Memory B cell (primary cell): ENCODE measurements around the gene C11orf68.
"Not testable (repeated sequence)": the region's sequence is repeated elsewhere in the genome, so short reads cannot be mapped to it uniquely, and the experiment has no call there.

Experiments
- ATAC-seq: fragments of 150-1000 bp; cut with Tn5 transposase; 2 replicates; pipeline ENCODE4 v1.10.0; 2021; ENCODE audit warnings: low read depth, mild to moderate bottlenecking, moderate library complexity
- DNase-seq, 2 donors: peaks; one replicate each; pipeline ENCODE4 v3.0.0; 2022; ENCODE audit warnings: low spot score in 2 of 2
- H3K27ac Mint-ChIP-seq: one replicate; pipeline ENCODE4 v1.8.0; 2022; ENCODE audit warnings: mild to moderate bottlenecking, moderate library complexity, mixed read lengths
- H3K27me3 Mint-ChIP-seq: one replicate; pipeline ENCODE4 v1.8.0; 2022; ENCODE audit warnings: mixed read lengths
- H3K36me3 Mint-ChIP-seq: one replicate; pipeline ENCODE4 v1.8.0; 2022; ENCODE audit warnings: mild to moderate bottlenecking, mixed read lengths
- H3K4me1 Mint-ChIP-seq: one replicate; pipeline ENCODE4 v1.8.0; 2022; ENCODE audit warnings: mixed read lengths
- H3K4me3 Mint-ChIP-seq: one replicate; pipeline ENCODE4 v1.8.0; 2022; ENCODE audit warnings: mild to moderate bottlenecking, moderate library complexity, mixed read lengths
- H3K9me3 Mint-ChIP-seq: one replicate; pipeline ENCODE4 v1.8.0; 2022; ENCODE audit warnings: mixed read lengths

Gene C11orf68

DNA sequence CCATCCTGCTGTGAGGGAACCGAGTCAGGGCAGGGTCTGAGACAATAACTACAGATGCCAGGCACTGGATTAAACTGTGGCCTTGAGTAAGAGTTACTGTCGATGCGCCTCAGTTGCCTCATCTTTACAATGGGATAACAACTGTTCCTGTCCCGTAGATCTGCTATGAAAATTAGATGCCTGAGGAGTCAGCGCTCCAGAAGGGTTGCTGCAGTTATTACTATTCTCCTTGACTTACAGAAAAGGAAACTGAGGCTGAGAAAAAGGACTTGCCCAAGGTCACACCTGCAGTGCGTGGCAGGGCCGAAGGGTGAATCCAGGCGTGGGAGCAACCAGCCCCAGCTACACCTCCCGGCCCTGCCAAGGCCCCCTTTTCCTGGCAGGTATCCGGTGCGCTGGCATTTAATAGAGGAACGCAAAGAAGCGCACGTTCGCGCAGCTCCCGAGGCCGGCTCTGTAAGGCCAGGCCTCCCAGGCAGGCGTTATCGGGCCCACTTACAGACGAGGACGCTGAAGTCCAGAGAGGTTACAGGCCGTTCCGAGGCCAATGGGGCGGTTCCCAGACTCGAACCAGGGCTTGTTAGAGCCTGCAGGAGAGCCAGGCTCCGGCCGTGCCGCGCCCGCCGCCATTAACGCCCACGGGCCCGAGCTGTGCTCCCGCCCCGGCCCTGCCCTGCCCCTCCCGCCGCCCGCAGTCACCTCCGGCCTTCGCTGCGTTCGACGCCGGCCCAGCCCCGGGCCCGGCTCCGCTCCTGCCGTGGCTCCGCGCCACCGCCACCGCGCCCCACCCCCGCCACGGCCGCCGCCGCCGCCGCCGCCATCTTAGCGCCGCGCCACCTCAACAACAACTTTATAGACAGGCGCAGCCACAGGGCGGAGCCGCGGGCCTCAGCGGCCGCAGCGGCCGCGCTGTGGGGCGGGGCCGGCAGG lies at the start of gene C11orf68:
TSS of gene C11orf68 (minus strand) at position 852 of the 930 bp plus-strand sequence. CDS start at position 821, 31 bp downstream.
- H3K36me3 Mint-ChIP-seq = peaks cover 11% of the 10 kb centered on the region
- H3K4me1 Mint-ChIP-seq = peaks cover 24% of the 10 kb centered on the region
- H3K9me3 Mint-ChIP-seq = no peaks in the 10 kb centered on the region
- no peaks in the 10 kb centered on the region for H3K27me3 Mint-ChIP-seq
- DNase-seq (no peak), ATAC-seq (peak; percentile 70)
- H3K27ac Mint-ChIP-seq = peak within 1 kb of the TSS; percentile 86
- H3K4me3 Mint-ChIP-seq = peak within 1 kb of the TSS; percentile 96

DNA sequence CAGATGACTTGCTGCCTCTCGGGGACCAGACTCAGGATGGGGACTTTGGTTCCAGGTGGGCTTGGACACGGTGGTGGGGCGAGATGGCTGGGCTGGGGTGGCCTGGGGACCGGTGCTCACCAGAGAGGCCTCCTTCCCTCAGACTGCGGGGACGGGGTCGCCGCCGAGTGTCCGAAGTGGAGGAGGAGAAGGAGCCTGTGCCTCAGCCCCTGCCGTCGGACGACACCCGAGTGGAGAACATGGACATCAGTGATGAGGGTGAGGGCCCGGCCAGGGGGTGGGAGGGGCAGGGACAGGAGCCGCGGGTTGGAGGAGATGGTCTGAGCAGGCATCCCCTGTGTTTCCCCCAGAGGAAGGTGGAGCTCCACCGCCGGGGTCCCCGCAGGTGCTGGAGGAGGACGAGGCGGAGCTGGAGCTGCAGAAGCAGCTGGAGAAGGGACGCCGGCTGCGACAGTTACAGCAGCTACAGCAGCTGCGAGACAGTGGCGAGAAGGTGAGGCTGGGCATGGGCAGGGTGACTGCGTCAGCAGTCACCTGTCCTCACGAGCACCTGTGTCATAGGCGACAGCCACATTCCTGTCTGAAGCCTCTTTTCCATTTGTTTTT lies 48.6 kb upstream of the C11orf68 start:
- Mint-ChIP-seq H3K4me1 (peaks cover 29% of the 10 kb centered on the region), H3K27me3 (no peaks in the 10 kb centered on the region), H3K27ac (no peak overlapping the region), H3K4me3 (no peak overlapping the region), H3K36me3 (peaks cover 45% of the 10 kb centered on the region), H3K9me3 (no peaks in the 10 kb centered on the region)
- no peak for ATAC-seq
- no peak for DNase-seq

DNA sequence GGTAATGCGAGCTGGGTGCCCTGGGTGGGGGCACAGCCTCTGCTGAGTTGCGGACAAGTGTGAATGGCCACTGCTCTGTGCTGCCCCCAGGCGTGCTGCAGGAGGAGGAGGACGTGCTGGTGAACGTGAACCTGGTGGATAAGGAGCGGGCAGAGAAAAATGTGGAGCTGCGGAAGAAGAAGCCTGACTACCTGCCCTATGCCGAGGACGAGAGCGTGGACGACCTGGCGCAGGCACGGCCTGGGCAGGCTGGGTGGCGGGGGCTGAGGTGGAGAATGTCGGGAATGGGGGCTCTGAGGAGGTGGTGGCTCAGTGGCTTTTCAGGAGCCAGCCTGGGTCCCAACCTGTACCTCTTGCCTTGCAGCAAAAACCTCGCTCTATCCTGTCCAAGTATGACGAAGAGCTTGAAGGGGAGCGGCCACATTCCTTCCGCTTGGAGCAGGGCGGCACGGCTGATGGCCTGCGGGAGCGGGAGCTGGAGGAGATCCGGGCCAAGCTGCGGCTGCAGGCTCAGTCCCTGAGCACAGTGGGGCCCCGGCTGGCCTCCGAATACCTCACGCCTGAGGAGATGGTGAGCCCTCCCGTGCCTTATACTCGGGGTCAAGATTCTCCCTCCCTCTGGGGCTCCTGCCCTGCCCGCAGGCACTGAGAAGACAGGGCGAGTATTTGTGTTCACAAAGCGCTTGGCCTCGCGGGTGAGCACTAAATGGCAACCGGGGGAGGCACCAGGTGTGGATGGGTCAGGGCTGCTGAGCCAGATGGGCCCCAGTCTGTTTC lies 47.3 kb upstream of the C11orf68 start:
- H3K4me3 Mint-ChIP-seq = no peak overlapping the region
- H3K9me3 Mint-ChIP-seq = no peaks in the 10 kb centered on the region
- no peaks in the 10 kb centered on the region for H3K27me3 Mint-ChIP-seq
- H3K4me1 Mint-ChIP-seq = peaks cover 32% of the 10 kb centered on the region
- ATAC-seq (no peak), DNase-seq (no peak)
- H3K27ac Mint-ChIP-seq = no peak overlapping the region
- peaks cover 42% of the 10 kb centered on the region for H3K36me3 Mint-ChIP-seq

DNA sequence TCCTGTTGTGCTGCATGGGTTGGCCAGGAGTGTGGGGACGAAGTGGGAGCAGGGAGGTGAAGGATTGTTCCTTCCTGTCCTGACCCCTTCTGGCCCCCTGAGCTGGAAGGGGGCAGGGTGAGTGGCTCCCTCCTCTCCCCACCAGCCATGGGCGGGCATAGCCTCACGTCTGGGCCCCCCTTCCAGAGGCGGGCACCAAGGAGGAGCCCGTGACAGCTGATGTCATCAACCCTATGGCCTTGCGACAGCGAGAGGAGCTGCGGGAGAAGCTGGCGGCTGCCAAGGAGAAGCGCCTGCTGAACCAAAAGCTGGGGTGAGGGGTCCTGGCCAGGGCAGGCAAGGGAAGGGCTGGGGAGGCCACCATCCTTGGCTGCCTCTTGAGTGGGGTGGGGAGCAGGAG lies 46.0 kb upstream of the C11orf68 start:
- Mint-ChIP-seq H3K36me3 (peaks cover 38% of the 10 kb centered on the region), H3K4me3 (no peak overlapping the region), H3K27ac (peak overlapping the region; percentile 76), H3K27me3 (no peaks in the 10 kb centered on the region), H3K9me3 (no peaks in the 10 kb centered on the region), H3K4me1 (peaks cover 29% of the 10 kb centered on the region)
- no peak for ATAC-seq
- no peak for DNase-seq

DNA sequence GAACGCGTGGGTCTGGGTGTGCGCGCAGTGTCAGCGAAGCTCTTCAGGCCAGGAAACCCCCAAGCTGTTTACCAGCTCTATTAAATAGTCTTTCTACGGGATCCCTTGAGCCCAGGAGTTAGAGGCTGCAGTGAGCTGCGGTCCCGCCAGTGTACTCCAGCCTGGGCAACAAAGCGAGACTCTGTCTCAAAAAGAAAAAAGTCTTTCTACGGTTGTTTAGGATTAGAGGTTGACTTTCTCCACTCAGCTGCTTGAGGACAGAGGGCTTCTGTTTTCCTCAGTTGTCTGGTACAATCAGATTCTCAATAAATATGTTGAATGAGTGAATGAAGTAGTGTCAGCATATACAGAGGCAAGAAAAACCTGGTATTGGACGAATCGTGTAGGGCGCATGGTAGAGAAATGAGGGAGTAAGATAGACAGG lies 43.3 kb upstream of the C11orf68 start:
- Mint-ChIP-seq H3K4me3 (peak overlapping the region; percentile 98), H3K36me3 (peaks cover 27% of the 10 kb centered on the region), H3K27ac (peak overlapping the region; percentile 96), H3K4me1 (peaks cover 27% of the 10 kb centered on the region), H3K27me3 (no peaks in the 10 kb centered on the region), H3K9me3 (no peaks in the 10 kb centered on the region)
- ATAC-seq (no peak), DNase-seq (no peak)

DNA sequence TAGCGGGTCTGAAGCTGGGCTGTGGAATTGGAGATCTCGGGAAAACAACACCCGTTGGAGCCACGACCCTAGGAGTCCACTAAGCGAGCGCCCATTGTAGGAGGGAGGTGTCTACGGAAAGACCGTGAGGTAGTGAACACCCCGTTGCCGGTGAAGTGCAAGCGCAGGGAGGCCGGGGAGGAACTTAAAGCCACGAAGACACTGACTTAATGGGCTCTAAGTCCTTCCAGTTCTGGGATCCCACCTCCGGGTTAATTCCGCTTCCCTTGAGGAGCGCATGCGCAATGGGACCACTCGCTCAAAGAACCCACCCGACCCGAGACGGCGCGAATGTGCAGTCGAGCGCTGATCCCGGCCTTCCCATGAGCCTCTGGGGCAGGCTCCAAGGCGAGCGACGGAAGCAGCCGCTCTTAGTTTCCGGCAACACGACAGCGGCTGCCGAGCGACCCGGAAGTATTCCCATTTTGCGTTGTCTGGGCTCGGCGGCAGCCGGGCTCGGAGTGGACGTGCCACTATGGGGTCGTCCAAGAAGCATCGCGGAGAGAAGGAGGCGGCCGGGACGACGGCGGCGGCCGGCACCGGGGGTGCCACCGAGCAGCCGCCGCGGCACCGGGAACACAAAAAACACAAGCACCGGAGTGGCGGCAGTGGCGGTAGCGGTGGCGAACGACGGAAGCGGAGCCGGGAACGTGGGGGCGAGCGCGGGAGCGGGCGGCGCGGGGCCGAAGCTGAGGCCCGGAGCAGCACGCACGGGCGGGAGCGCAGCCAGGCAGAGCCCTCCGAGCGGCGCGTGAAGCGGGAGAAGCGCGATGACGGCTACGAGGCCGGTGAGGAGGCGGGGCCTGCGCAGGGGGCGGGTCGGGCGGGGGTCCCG lies 42.6 kb upstream of the C11orf68 start, which contains the start of gene SART1:
TSS of gene SART1 (plus strand) at position 468 of the 874 bp plus-strand sequence. CDS start at position 515, 47 bp downstream.
- peak within 1 kb of the TSS; percentile 96 for H3K27ac Mint-ChIP-seq
- DNase-seq (peak; percentile 78 to 88), ATAC-seq (peak; percentile 89)
- H3K36me3 Mint-ChIP-seq = peaks cover 23% of the 10 kb centered on the region
- no peaks in the 10 kb centered on the region for H3K27me3 Mint-ChIP-seq
- H3K9me3 Mint-ChIP-seq = no peaks in the 10 kb centered on the region
- peaks cover 33% of the 10 kb centered on the region for H3K4me1 Mint-ChIP-seq
- H3K4me3 Mint-ChIP-seq = peak within 1 kb of the TSS; percentile 98

DNA sequence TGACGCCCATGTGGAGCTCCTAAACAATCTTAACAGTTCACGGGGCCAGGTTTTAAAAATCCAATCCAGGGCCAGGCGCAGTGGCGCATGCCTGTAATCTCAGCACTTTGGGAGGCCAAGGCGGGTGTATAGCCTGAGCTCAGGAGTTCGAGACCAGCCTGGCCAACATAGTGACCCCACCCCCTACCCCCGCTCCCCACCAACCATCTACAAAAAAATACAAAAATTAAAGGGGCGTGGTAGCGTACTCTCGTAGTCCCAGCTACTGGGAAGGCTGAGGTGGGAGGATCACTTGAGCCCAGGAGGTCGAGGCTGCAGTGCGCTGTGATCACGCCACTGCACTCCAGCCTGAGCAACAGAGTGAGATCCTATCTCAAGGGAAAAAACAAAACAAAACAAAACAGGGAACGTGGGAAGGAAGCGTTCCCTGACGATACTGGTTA lies 42.0 kb upstream of the C11orf68 start:
- DNase-seq (no peak), ATAC-seq (no peak)
- H3K36me3 Mint-ChIP-seq = peaks cover 21% of the 10 kb centered on the region
- peak overlapping the region; percentile 98 for H3K4me3 Mint-ChIP-seq
- H3K27me3 Mint-ChIP-seq = no peaks in the 10 kb centered on the region
- no peaks in the 10 kb centered on the region for H3K9me3 Mint-ChIP-seq
- peak overlapping the region; percentile 96 for H3K27ac Mint-ChIP-seq
- H3K4me1 Mint-ChIP-seq = peaks cover 32% of the 10 kb centered on the region

DNA sequence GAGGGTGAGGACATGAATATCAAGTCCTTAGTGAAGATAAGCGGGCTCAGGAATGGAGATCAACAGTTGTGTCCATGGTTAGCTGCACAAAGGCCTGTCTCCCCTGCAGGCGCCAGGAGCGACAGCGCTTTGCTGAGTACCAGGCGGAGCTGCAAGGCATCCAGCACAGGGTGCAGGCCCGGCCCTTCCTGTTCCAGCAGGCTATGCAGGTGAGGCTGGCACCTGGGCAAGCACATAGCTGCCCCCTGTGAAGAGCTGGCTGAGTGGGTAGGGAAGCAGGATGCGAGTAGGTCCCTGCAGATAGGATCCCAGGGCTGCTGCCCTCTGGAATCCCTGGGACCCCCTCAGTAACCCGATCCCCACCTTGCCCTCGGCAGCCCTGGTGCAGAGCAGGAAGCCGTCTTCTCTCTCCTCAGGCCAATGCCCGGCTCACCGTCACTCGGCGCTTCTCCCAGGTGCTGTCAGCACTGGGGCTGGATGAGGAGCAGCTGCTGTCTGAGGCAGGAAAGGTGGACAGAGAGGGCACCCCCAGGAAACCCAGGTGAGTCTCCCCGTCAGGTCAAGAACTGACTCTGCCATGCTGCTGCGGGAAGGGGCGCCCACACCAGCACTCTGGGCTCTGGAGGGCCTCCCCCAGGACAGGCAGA lies 40.0 kb upstream of the C11orf68 start:
- DNase-seq (no peak), ATAC-seq (no peak)
- H3K27ac Mint-ChIP-seq = no peak overlapping the region
- H3K4me3 Mint-ChIP-seq = no peak overlapping the region
- no peaks in the 10 kb centered on the region for H3K9me3 Mint-ChIP-seq
- H3K27me3 Mint-ChIP-seq = no peaks in the 10 kb centered on the region
- H3K36me3 Mint-ChIP-seq = peaks cover 9% of the 10 kb centered on the region
- peaks cover 26% of the 10 kb centered on the region for H3K4me1 Mint-ChIP-seq

DNA sequence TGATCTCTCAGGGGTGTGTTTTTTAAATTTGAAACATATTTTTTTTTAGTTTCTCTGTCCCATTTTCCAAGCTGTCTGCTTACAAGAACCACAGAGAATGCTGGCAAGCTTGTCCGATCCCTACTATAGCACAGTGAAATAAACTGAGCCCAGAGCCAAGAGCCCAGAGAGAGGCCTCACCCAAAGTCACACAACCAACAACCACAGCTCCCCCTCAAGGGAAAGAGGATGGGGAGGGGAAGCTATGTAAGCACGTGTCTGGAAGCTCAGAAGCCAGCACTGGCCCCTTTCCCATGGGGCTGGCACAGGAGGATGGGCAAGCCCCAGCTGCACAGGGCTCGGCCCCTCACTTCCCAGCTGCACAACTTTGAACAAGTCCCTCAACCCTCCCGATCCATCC lies 39.4 kb upstream of the C11orf68 start:
- no peak overlapping the region for H3K4me3 Mint-ChIP-seq
- no peak for ATAC-seq

DNA sequence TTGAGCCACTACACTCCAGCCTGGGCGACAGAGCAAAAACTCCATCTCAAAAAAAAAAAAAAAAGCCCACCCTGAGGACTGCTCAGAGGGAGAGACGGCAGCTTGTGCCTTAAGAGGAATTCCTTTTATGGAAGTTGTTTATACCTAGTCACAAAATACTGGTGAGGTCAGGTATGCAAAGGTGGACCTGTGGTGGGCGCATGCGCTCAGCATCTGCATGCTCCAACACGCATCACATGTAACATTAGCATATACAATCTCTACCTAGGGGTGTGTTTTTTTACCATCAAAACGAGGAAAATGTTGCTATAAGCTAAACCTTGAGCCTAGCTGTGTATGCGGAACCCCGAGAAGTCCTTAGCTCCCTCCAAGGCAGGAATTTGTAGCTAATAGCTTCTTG lies 35.9 kb upstream of the C11orf68 start:
- Mint-ChIP-seq H3K27ac (no peak overlapping the region), H3K36me3 (no peaks in the 10 kb centered on the region), H3K4me3 (no peak overlapping the region), H3K4me1 (peaks cover 10% of the 10 kb centered on the region), H3K27me3 (no peaks in the 10 kb centered on the region), H3K9me3 (no peaks in the 10 kb centered on the region)
- DNase-seq = no peak
- no peak for ATAC-seq

More for the DNA sequence above, 39.4 kb upstream of the C11orf68 start:
- H3K4me1 Mint-ChIP-seq = peaks cover 26% of the 10 kb centered on the region
- no peaks in the 10 kb centered on the region for H3K9me3 Mint-ChIP-seq
- no peak for DNase-seq
- H3K36me3 Mint-ChIP-seq = peaks cover 9% of the 10 kb centered on the region
- H3K27me3 Mint-ChIP-seq = no peaks in the 10 kb centered on the region
- no peak overlapping the region for H3K27ac Mint-ChIP-seq

DNA sequence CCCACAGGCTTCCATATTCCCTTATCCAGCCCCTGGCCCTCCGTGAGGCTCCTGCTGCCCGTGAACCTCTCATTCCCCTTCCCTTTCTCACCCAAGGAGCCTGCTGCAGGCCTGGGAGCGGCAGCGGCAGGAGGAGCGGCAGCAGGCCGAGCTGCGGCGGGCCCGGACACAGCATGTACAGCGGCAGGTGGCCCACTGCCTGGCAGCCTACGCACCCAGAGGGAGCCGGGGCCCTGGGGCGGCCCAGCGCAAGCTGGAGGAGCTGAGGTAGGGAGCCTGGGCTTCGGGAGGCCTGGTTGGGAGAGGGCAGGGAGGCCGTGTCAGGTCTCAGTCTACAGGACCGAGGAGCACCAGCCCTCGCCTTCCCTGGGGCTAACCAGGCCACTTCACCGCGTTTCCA lies 34.6 kb upstream of the C11orf68 start:
- H3K9me3 Mint-ChIP-seq = no peaks in the 10 kb centered on the region
- H3K27ac Mint-ChIP-seq = no peak overlapping the region
- no peaks in the 10 kb centered on the region for H3K36me3 Mint-ChIP-seq
- H3K4me1 Mint-ChIP-seq = peaks cover 10% of the 10 kb centered on the region
- no peaks in the 10 kb centered on the region for H3K27me3 Mint-ChIP-seq
- DNase-seq = no peak
- no peak overlapping the region for H3K4me3 Mint-ChIP-seq
- no peak for ATAC-seq

DNA sequence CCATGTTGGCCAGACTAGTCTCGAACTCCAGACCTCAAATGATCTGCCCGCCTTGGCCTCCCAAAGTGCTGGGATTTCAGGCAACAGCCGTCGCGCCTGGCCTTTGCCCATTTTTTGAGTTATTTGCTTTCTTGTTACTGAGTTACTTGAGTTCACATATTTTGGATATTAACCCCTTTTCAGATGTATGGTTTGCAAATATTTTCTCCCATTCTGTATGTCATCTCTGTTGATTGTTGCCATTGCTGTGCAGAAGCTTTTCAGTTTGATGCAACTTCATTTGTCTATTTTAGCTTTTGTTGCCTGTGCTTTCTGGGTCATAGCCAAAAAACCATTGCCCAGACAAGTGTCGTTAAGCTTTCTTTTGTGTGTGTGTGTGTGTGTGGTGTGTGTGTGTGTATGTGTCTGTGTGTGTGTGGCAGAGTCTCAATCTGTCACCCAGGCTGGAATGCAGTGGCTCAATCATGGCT lies 33.2 kb upstream of the C11orf68 start:
- ATAC-seq (no peak), DNase-seq (no peak)
- Mint-ChIP-seq H3K9me3 (no peaks in the 10 kb centered on the region), H3K27ac (no peak overlapping the region), H3K36me3 (no peaks in the 10 kb centered on the region), H3K4me3 (no peak overlapping the region), H3K27me3 (no peaks in the 10 kb centered on the region), H3K4me1 (peaks cover 7% of the 10 kb centered on the region)

DNA sequence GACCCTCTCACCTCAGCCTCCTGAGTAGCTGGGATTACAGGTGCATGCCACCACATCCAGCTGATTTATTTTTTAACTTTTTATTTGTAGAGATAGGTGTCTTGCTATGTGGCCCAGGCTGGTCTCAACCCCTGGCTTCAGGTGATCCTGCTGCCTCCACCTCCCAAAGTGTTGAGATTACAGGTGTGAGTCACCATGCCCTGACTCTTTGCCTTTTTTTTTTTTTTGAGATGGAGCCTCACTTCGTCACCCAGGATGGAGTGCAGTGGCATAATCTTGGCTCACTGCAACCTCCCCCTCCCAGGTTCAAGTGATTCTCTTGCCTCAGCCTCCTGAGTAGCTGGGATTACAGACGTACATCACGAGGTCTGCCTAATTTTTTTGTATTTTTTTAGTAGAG lies 32.8 kb upstream of the C11orf68 start:
- H3K27ac Mint-ChIP-seq, H3K9me3 Mint-ChIP-seq, H3K4me3 Mint-ChIP-seq, DNase-seq, H3K27me3 Mint-ChIP-seq, ATAC-seq, H3K4me1 Mint-ChIP-seq, H3K36me3 Mint-ChIP-seq: not testable (repeated sequence)
